ENCODE data around the gene PSPN.

The PSPN gene, protein sequence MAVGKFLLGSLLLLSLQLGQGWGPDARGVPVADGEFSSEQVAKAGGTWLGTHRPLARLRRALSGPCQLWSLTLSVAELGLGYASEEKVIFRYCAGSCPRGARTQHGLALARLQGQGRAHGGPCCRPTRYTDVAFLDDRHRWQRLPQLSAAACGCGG

GRCh38 chr19:6375411-6376010 is at the start of gene PSPN:
PSPN (minus strand) TSS chr19:6375933; CDS start chr19:6375849, 84 bp downstream.
- no peak for DNase-seq (ENCODE audit: low spot score)

DNA sequence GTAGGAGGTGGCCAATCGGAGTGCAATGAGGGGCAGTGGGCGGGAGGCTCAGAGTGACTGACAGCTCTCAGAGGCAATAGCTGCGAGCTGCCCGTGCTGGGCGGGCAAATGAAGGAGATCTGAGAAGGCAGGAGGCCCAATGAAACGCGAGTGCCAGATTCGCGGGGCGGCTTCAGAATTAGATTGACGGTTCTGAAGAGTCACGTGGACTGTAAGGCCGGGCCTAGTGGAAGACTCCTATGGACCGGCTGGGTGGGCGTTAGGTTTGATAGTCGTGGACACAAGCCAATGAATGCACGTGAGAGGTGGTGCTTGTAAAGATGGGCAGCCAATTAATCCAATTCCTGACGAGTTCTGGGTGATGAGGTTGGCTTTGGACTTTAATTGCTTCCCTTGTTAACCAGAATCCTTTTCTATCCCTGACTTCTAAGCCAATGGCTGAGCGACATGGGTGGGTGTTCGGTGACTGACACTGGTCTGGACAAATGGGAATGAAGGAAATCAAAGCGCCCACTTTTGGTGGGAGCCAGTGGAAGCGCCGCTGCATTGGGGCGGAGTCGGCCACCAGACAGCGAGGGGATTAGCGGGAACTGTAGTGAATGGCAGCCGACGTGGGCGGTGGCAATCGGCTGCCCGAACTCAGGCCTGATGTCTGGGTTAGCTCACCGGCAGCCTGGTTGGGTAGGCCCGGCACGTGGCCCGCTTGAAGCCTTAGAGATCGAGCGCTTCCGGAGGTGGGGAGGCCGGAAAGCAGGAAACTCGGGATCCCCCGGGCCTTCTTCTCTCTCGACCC is 49.4 kb upstream of the PSPN start:
- peak; percentile 100 for DNase-seq (ENCODE audit: low spot score)

- no peak for DNase-seq (ENCODE audit: low spot score)
These were observed 48.6 kb upstream of the PSPN start, which contains the start of gene KHSRP for GRCh38 chr19:6424195-6424938. KHSRP (minus strand) TSS chr19:6424811; CDS start chr19:6424701, 110 bp downstream.

DNA sequence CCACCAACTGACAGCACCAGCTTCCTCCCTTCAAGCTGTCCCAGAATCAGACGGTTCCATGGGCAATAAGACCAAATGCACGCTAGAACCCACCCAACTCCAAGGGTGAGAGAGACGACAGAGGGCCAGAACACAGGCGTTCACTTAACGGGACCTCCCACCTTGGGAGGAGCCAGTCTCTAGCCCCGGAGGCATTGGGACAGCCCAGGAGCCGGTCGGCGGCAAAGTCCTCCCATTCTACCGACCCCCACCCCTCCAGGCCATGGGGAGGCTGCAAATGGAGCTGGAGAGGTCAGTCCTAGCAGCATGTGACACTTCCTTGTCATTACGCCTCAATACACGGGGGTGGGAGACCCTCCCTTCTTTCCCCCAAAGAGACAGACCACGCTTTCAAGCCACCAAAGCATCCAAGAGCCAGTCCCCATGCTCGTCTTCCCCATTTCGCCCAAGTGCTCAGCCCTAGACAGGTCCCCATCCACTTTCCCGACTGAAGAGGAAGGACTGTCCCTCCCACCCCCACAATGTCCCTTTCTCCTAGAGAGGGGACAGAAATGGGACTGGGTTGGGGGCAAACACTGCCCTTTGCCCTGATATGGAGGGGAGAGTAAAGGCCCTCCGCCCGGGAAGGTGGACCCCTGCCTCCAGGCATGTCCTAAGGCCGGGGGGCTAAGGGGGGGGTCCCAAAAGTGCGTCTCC is 47.9 kb upstream of the PSPN start:
- no peak for DNase-seq (ENCODE audit: low spot score)

GRCh38 chr19:6421075-6422014 is 45.6 kb upstream of the PSPN start:
- DNase-seq (ENCODE audit: low spot score): no peak

- no peak for DNase-seq (ENCODE audit: low spot score)
These were observed 42.8 kb upstream of the PSPN start for GRCh38 chr19:6418562-6418932.

DNA sequence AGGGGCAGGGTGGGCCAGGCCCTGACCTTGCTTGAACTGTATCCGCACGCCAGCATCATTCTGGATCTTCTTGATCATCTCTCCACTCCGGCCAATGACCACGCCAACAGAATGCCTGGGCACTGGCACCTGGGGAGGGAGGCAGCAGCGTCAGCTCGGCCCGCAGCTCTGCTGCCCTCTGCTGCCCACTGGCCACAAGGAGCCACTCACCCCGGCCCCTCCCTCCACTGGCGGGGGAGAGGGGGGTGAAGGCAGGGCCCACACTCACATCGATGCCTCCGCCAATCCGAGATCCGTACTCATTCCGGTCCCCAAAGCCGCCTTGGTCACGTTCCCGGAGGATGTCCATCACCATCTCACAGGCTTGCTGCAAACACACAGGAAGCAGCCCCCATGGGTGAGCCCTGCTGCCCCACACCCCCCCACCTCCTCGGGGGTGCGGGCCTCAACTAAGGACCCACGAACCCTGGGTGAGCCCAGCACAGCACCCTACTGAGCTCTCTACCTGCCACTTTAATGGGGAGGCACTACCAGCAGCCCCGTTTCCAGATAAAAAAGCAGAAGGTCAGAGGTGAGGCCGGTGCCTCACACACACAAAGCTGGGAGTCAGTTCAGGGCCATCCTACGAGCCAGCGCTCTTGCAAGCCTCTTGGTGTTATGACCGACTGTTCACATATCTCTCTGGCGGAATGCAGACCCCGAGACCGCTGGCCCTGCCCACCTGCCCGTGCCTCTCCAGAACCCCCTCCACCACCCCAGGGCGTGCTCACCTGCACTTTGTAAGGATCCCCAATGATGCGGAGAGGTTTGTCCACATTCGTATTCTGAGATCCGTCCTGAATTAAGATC is 42.2 kb upstream of the PSPN start:
- DNase-seq (ENCODE audit: low spot score): no peak

- DNase-seq (ENCODE audit: low spot score): no peak
These were observed 41.1 kb upstream of the PSPN start for GRCh38 chr19:6416658-6417405.

- no peak for DNase-seq (ENCODE audit: low spot score)
These were observed 40.0 kb upstream of the PSPN start for GRCh38 chr19:6415591-6416190.

DNA sequence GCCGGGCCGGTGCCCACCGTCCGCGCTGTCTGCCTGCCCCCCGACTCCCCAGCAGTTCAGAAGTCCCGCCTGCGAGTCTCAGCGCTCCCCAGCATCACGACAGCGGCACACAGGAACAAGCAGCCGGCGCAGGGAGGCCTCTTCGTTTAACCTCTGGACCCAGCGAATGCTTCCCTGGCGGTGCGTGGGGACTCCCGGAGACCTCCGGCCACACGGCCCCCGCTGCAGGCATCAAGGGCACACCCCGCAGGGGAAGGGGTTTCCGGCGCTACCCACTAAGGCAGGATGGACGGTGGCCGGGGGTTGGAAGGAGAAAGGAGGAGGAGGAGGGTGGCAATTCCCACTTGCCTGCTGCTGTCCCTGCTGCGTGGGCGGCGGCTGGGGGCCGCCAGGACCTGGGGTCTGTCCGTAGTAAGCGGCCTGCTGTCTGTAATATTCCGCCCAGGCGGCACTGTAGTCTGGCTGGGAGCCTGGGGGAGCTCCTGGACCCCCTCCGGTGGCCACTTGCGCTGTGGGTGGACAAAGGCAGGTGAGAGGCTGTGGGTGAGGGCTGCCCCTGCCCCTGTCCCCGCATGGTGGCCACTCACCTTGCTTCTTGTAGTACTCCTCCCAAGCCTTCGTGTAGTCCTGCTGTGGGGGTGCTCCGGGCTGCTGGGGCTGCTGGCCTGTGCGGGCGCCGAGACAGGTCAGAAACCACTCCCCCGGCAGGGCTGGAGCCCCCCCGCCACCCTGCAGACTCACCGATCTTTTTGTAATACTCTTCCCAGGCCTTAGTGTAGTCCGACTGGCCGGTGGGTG is 39.3 kb upstream of the PSPN start:
- no peak for DNase-seq (ENCODE audit: low spot score)

GRCh38 chr19:6413721-6414643 is 38.2 kb upstream of the PSPN start:
- no peak for DNase-seq (ENCODE audit: low spot score)

DNA sequence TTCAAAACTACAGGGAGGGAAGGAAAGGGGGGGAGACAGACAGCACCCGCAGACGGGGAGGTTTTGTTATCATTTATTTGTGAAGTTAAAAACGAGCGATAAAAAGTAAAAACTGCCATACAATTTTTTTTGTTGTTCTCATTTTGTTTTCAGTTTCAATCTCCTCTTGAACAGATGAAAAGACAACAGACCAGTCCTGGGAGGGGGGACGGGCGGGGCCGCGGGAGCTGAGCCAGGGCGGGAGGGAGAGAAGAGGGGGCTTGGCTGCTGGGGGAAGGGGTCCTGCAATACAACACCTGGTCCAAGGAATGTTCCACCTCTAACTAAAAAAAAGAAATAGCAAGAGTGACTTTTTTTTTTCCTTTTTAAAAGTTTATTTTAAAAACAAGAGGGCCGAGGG is 37.6 kb upstream of the PSPN start:
- no peak for DNase-seq (ENCODE audit: low spot score)

DNA sequence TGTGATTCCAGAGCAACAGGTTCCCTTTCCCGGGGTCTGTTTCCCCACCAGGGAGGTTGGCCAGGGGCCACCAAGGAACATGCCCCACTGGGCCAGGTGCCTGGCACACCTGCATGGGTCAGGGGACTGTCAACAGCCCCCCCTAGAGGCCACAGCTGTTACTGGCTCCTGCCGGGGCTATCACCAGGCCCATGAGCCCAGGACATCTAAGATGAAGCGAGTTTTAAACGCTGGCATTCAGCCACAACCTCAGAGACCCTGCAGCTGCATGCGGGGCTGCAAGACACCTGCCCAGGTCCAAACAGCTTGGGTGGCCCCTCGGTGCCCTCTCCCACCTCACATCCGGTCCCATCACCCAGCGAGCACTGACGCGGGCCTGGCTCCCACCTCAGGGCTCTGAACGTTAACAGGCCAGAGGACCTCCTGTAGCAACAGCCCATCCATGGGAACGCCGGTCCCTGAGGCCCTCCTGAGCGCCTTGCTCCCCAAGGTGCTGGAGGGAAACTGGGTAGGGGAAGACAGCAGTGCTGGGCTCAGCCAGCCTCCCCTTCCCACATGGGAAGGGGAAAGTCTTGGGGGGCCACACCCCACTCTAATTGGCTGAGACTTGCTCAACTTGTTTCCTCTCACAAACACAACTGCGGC is 36.8 kb upstream of the PSPN start:
- no peak for DNase-seq (ENCODE audit: low spot score)

GRCh38 chr19:6412061-6412446 is 36.3 kb upstream of the PSPN start:
- no peak for DNase-seq (ENCODE audit: low spot score)

DNA sequence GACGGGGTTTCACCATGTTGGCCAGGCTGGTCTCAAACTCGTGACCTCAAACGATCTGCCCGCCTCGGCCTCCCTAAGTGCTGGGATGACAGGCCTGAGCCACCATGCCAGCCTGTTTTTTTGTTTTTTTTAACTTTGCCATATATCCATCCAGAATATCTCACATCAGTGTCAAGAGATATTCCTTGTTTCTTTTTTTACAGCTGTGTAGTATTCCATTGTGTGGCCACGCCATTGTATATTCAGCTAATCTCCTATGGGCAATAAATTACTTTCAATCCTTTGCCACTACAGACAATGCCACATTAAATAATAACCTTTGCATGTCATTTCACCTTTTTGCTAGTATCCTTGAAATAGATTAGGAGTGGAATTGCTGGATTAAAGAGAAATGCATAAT is 33.6 kb upstream of the PSPN start:
- no peak for DNase-seq (ENCODE audit: low spot score)

DNA sequence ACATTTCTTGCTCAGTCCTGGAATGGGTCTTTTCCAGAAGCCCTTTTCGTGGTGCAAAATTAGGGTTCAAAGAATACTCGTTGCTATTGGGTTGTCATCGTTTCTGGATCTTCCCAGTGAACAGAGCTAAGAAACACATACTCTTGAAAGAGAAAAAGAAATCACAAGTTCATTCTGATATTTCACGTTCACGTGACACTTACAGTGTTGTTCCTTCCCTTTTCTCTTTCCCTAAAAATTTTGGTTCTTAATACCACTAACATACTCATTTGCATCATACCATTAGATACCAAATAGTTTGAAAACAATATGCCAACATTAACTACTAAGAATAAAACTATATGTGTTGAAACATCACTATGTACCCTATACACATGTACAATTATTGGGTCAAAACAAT is 30.7 kb upstream of the PSPN start:
- no peak for DNase-seq (ENCODE audit: low spot score)

Data from SW480 (cell line).